Activated naive CD8-positive, alpha-beta T cell treated with anti-CD3 and anti-CD28 coated beads for 36 hours (primary cell): Measurements from ENCODE around the gene CFAP126. TPM values are rescaled to one million over a fixed set of nuclear protein-coding genes. Genes with fewer than 3 reads are reported as not detected.
"Not testable (repeated sequence)": the region's sequence is repeated elsewhere in the genome, so short reads cannot be mapped to it uniquely, and the experiment has no call there.

Experiments used
- DNase-seq: peaks from one replicate; pipeline ENCODE4 v3.0.0; 2021
- H3K27ac Mint-ChIP-seq: one replicate; pipeline ENCODE4 v1.8.0; 2022; ENCODE audit warnings: mild to moderate bottlenecking, moderate library complexity, mixed read lengths
- H3K27me3 Mint-ChIP-seq: one replicate; pipeline ENCODE4 v1.8.0; 2022; ENCODE audit warnings: mild to moderate bottlenecking, mixed read lengths
- H3K36me3 Mint-ChIP-seq: one replicate; pipeline ENCODE4 v1.8.0; 2021; ENCODE audit warnings: mild to moderate bottlenecking, mixed read lengths
- H3K4me1 Mint-ChIP-seq: one replicate; pipeline ENCODE4 v1.8.0; 2021; ENCODE audit warnings: mixed read lengths
- H3K4me3 Mint-ChIP-seq: one replicate; pipeline ENCODE4 v1.8.0; 2022; ENCODE audit warnings: mild to moderate bottlenecking, moderate library complexity, mixed read lengths
- H3K9me3 Mint-ChIP-seq: one replicate; pipeline ENCODE4 v1.8.0; 2022; ENCODE audit warnings: mixed read lengths
- total RNA-seq, 2 experiments: library from RNA; stranded (reverse); gene quantifications; one replicate each; pipeline ENCODE4 v1.2.3, GENCODE V29; 2021

Gene CFAP126
- total RNA-seq, 2 experiments from 2014 or later, result not detected

DNA sequence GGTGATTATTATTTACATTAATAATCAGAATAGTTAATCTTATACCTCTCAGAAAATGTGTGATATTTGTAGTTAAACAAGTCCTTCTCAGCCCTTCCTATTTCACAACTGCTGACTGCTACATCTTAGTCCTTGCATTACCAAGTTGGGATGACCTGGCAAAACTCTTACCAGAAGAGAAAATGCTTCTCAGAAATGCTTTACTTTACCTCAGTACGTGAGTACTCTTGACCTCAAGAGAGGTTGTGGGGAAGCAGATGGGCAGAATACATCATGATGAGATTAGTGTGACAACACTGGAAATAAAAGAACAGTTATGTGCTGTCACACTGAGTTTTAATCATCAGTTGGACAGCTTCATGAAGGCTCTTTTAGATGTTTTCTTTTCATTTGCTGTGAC, 16.2 kb downstream of the CFAP126 start:
- H3K27me3 Mint-ChIP-seq, result no peaks in the 10 kb centered on the region
- H3K9me3 Mint-ChIP-seq, result no peaks in the 10 kb centered on the region
- no peak overlapping the region for H3K27ac Mint-ChIP-seq
- no peak for DNase-seq
- H3K36me3 Mint-ChIP-seq, result peaks cover 7% of the 10 kb centered on the region
- no peaks in the 10 kb centered on the region for H3K4me1 Mint-ChIP-seq
- no peak overlapping the region for H3K4me3 Mint-ChIP-seq

DNA sequence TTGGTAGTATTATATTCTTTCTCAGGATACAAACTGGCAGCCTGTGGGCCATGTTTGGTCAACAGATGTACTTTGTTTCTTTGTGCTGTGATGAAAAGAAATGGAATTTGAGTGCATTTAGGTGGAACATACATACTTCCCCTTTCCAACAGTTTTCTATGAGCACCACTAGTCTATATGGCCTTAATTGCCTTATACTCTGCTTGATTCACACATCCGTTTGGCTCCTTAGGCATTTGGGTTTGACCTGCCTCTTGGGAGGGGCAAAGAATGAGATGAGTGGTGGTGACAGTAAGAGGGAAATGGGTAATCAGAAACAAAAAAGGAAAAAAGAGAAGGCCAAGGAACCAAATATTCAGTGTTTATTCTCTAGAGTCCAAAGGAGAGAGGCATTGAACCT, 17.0 kb downstream of the CFAP126 start:
- H3K9me3 Mint-ChIP-seq, result no peaks in the 10 kb centered on the region
- no peak overlapping the region for H3K4me3 Mint-ChIP-seq
- H3K4me1 Mint-ChIP-seq, result no peaks in the 10 kb centered on the region
- DNase-seq, result no peak
- no peaks in the 10 kb centered on the region for H3K27me3 Mint-ChIP-seq
- no peak overlapping the region for H3K27ac Mint-ChIP-seq
- H3K36me3 Mint-ChIP-seq, result peaks cover 7% of the 10 kb centered on the region

DNA sequence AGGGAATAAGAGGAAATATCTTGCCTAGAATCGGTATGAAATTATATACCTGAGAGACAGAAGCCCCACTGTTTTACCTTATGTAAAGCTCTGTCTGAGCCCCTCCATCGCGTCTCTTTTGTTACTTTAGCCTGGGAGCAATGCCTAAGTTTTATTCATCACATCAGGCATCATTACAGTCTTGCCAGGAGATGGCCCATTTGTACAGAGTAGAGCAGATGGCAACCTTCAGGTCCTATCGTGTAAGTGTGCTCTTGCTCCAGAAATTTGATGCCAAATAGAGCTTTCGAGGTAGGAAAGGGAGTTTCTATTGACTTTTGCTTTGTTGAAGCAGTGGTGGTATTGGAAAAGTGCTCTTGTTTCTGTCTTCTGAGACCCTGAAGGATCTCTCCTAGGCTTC, 24.9 kb downstream of the CFAP126 start:
- Mint-ChIP-seq H3K4me3 (no peak overlapping the region), H3K27ac (no peak overlapping the region), H3K36me3 (peaks cover 13% of the 10 kb centered on the region), H3K4me1 (peaks cover 5% of the 10 kb centered on the region), H3K9me3 (no peaks in the 10 kb centered on the region), H3K27me3 (no peaks in the 10 kb centered on the region)
- DNase-seq, result no peak

DNA sequence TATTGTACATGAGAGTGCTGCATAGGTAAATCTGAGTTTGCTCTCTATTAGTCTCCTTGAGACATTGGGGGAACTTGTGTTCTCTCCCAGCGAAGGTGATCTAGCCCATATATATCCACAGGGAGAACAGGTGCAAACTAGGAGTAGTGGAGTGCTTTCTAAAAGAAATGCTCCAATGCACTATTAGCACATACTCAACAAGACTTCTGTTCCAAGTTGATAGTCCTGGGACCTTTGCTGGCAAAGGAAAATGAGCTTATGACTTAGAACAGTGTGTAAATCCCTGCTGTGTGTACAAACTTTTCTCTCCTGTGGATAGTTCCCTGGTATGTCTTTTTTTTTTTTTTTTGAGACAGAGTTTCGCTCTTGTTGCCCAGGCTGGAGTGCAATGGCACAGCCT, 25.5 kb downstream of the CFAP126 start:
- Mint-ChIP-seq H3K4me1 (peaks cover 7% of the 10 kb centered on the region), H3K9me3 (no peaks in the 10 kb centered on the region)

DNA sequence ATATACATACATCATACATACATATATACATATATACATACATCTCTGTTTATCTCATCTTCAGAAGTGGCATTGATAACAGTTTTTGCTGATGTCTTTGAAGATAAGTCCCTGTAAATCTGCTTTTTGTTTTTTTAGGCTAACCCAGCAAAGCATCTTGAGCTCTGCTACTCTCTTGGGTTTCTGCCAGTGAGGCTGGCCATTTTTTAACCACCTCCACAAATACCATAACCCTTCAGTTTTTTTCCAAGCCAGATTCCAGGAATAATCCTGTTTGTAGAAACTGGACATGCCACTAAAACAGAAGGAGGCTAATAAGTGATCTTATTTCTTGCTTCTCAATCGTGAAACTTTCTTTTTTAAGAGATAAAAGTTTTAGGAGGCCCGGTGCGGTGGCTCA, 31.9 kb downstream of the CFAP126 start:
- no peaks in the 10 kb centered on the region for H3K27me3 Mint-ChIP-seq
- H3K4me3 Mint-ChIP-seq, result no peak overlapping the region
- H3K9me3 Mint-ChIP-seq, result no peaks in the 10 kb centered on the region
- no peak overlapping the region for H3K27ac Mint-ChIP-seq
- H3K4me1 Mint-ChIP-seq, result peaks cover 9% of the 10 kb centered on the region
- peaks cover 11% of the 10 kb centered on the region for H3K36me3 Mint-ChIP-seq
- no peak for DNase-seq

More for the DNA sequence above, 25.5 kb downstream of the CFAP126 start:
- Mint-ChIP-seq H3K27me3 (no peaks in the 10 kb centered on the region), H3K36me3 (peaks cover 13% of the 10 kb centered on the region), H3K27ac (no peak overlapping the region), H3K4me3 (no peak overlapping the region)
- DNase-seq, result no peak

DNA sequence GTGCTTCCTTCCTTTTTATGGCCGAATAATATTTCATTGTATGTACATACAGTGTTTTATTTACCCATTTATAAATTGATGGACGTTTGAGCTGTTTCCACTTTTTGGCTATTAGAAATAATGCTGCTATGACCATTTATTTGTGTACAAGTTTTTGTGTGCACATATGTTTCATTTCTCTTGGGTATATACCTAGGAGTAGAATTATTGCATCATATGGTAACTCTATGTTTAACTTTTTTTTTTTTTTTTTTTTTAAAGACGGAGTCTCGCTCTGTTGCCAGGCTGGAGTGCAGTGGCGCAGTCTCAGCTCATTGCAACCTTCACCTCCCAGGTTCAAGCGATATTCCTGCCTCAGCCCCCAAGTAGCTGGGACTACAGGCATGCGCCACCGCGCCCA, 34.5 kb downstream of the CFAP126 start:
- Mint-ChIP-seq H3K27me3 (no peaks in the 10 kb centered on the region), H3K4me1 (peaks cover 5% of the 10 kb centered on the region), H3K4me3 (no peak overlapping the region), H3K27ac (no peak overlapping the region), H3K9me3 (no peaks in the 10 kb centered on the region), H3K36me3 (peaks cover 8% of the 10 kb centered on the region)
- DNase-seq, result no peak

DNA sequence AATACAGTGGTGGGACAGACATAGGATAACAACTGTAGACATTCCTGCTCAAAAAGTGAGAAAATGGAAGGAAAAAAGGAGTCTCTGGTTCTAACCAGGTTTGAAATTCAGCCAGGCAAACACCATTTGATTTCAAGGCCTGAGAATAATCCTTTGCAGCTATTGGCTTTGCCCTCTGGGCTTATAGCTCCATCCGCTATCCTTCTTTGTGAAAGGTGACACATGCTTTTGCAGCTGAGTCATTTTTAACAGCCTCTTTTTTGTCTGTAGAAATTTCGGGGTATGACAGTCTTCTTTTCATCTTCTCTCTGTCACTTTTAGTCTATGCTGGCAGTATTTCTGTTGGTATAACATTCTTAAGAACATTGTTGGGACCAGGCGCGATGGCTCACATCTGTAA, 37.3 kb downstream of the CFAP126 start:
- DNase-seq, result no peak
- H3K27ac Mint-ChIP-seq, result no peak overlapping the region
- no peaks in the 10 kb centered on the region for H3K9me3 Mint-ChIP-seq
- H3K27me3 Mint-ChIP-seq, result no peaks in the 10 kb centered on the region
- peaks cover 12% of the 10 kb centered on the region for H3K36me3 Mint-ChIP-seq
- H3K4me3 Mint-ChIP-seq, result no peak overlapping the region
- no peaks in the 10 kb centered on the region for H3K4me1 Mint-ChIP-seq

DNA sequence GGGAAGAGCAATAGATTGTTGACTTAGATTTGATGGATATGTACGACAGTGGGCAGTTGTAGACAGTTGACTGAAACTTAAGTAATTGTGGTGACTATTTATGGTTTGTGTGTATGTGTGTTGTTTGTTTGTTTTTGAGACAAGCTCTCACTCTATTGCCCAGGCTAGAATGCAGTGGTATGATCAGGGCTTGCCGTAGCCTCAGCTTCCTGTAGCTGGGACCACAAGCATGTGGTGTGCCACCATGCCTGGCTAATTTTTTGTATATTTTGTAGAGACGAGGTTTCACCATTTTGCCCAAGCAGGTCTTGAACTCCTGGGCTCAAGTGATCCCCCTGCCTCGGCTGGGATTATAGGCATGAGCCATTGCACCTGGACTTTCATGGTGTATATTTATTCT, 43.7 kb downstream of the CFAP126 start:
- no peaks in the 10 kb centered on the region for H3K9me3 Mint-ChIP-seq
- no peak for DNase-seq
- H3K4me1 Mint-ChIP-seq, result peaks cover 12% of the 10 kb centered on the region
- no peak overlapping the region for H3K27ac Mint-ChIP-seq
- peaks cover 8% of the 10 kb centered on the region for H3K36me3 Mint-ChIP-seq
- H3K27me3 Mint-ChIP-seq, result no peaks in the 10 kb centered on the region
- no peak overlapping the region for H3K4me3 Mint-ChIP-seq

DNA sequence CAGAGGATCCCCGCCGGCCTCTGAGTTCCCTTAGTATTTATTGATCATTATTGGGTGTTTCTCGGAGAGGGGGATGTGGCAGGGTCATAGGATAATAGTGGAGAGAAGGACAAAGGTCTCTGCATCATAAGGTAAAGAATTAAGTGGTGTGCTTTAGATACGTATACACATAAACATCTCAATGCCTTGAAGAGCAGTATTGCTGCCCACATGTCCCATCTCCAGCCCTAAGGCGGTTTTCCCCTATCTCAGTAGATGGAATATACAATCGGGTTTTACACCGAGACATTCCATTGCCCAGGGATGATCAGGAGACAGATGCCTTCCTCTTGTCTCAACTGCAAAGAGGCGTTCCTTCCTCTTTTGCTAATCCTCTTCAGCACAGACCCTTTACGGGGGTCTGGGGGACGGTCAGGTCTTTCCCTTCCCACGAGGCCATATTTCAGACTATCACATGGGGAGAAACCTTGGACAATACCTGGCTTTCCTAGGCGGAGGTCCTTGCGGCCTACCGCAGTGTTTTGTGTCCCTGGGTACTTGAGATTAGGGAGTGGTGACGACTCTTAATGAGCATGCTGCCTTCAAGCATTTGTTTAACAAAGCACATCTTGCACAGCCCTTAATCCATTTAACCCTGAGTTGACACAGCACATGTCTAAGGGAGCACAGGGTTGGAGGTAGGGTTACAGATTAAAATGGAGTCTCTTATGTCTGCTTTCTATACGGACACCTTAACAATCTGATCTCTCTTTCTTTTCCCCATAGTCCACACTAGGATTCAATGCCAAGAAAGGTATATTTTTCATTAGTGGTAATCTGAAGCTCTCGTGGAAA, 51.6 kb downstream of the CFAP126 start:
- not testable (repeated sequence) for H3K36me3 Mint-ChIP-seq, H3K27me3 Mint-ChIP-seq, H3K27ac Mint-ChIP-seq, DNase-seq, H3K9me3 Mint-ChIP-seq
- Mint-ChIP-seq H3K4me1 (peaks cover 14% of the 10 kb centered on the region), H3K4me3 (peak overlapping the region; percentile 98)

Other genes starting within 250 kb of the CFAP126 start
- 100 to 1,000 TPM; 141 to 148 TPM for gene PFDN2, start 249.8 kb downstream of the CFAP126 start, total RNA-seq
- gene NIT1, start 249.8 kb downstream of the CFAP126 start, total RNA-seq, result 10 to 100 TPM; 34.3 to 39.3 TPM
- gene DEDD, start 235.2 kb downstream of the CFAP126 start, total RNA-seq, result 10 to 100 TPM; 37.4 to 38.7 TPM
- 10 to 100 TPM; 89.9 to 92.8 TPM for gene UFC1, start 213.9 kb downstream of the CFAP126 start, total RNA-seq
- gene USP21, start 208.4 kb downstream of the CFAP126 start, total RNA-seq, result 10 to 100 TPM; 24.2 to 25.4 TPM
- gene PPOX, start 201.4 kb downstream of the CFAP126 start, total RNA-seq, result 10 to 100 TPM; 20.1 to 20.8 TPM
- 10 to 100 TPM; 49.5 to 53.9 TPM for gene B4GALT3, start 190.4 kb downstream of the CFAP126 start, total RNA-seq
- 1 to 10 TPM; 2.5 to 3.8 TPM for gene ADAMTS4, start 168.8 kb downstream of the CFAP126 start, total RNA-seq
- 10 to 100 TPM; 87.7 to 95.8 TPM for gene NDUFS2, start 165.5 kb downstream of the CFAP126 start, total RNA-seq
- 1 to 10 TPM; 1.2 to 3.0 TPM for gene FCER1G, start 152.6 kb downstream of the CFAP126 start, total RNA-seq
- not detected for gene APOA2, start 144.2 kb downstream of the CFAP126 start, total RNA-seq
- gene TOMM40L, start 141.8 kb downstream of the CFAP126 start, total RNA-seq, result 10 to 100 TPM; 26.3 to 26.4 TPM
- gene NR1I3, start 129.7 kb downstream of the CFAP126 start, total RNA-seq, result not detected
- under 1 TPM; 0.39 to 0.80 TPM for gene PCP4L1, start 109.1 kb downstream of the CFAP126 start, total RNA-seq
- 1 to 10 TPM; 2.9 to 3.7 TPM for gene MPZ, start 57.9 kb downstream of the CFAP126 start, total RNA-seq
- 100 to 1,000 TPM; 187 to 192 TPM for gene SDHC, start 53.5 kb downstream of the CFAP126 start, total RNA-seq
- gene FCGR2A, start 137.6 kb upstream of the CFAP126 start, total RNA-seq, result not detected
- gene HSPA6, start 156.7 kb upstream of the CFAP126 start, total RNA-seq, result under 1 TPM; 0.33 to 0.34 TPM
- not detected for gene FCGR3A, start 181.9 kb upstream of the CFAP126 start, total RNA-seq